ENCODE data around the gene NEDD8. TPM values are rescaled to one million over a fixed set of nuclear protein-coding genes. Genes with fewer than 3 reads are reported as not detected.

NEDD8 gene
- total and polyA plus RNA-seq, 2 experiments from 2014 or later: 130 to 418 TPM

DNA sequence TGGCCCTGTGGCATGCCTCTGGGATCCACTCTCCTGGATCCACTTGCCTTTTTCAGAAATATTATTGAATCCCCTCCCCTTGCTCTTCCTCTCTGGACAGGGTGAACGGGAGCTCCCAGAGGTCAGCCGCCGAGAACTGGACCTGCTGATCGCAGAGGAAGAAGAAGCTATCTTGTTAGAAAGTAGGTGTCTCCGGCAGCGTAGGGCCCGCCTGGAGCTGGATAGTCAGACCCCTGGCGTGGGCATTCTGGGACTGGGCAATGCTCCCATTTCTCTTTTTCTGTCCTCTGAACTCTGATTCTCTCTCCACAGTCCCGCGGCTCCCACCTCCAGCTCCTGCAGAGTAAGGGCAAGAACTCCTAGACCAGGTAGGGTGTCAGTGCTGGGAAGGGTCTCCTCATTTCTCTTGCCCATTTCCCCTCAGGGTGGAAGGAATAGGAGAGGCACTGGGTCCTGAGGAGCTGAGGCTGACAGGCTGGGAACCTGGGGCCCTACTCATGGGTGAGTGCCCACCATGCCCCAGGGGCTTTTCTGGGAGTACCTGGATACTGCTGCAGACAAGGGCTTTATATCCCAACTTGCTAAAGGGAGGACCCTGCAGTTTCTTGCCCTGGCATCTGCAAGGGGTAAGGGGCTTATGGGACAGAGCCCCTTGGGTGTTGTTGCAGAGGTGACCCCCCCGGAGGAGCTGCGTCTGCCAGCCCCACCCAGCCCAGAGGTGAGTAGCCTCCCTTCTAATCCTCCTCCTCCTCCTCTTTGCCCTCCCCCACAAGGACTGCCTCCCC, 54.9 kb downstream of the NEDD8 start:
- Mint-ChIP-seq H3K9me3 (no peaks in the 10 kb centered on the region), H3K4me1 (0 out of 3 replicates have a peak, but pooled peaks cover 2% of the 10 kb centered on the region), H3K27ac (no peak overlapping the region), H3K27me3 (ENCODE audit: insufficient read depth, low read depth, poor library complexity) (peaks cover 26% of the 10 kb centered on the region), H3K36me3 (ENCODE audit: low read depth) (peaks cover 53% of the 10 kb centered on the region), H3K4me3 (no peak overlapping the region)
- no peaks in the 10 kb centered on the region; the same call in 1 of the 2 replicates for H3K36me3 ChIP-seq (ENCODE audit: insufficient read depth)
- H3K4me1 ChIP-seq (ENCODE audit: insufficient read depth): 0 out of 2 replicates have a peak, but pooled peaks cover 3% of the 10 kb centered on the region
- H2AFZ ChIP-seq: no peak overlapping the region
- peaks cover 5% of the 10 kb centered on the region; the same call in 1 of the 2 replicates for H3F3A ChIP-seq (replicated peaks; ENCODE audit: low read depth)
- no peak overlapping the region for H3K4me3 ChIP-seq
- no peaks in the 10 kb centered on the region for H3K27me3 ChIP-seq (ENCODE audit: insufficient read depth)
- DNase-seq (ENCODE audit: low spot score) (no peak), ATAC-seq (no peak)
- TF ChIP-seq, protein P1, sequence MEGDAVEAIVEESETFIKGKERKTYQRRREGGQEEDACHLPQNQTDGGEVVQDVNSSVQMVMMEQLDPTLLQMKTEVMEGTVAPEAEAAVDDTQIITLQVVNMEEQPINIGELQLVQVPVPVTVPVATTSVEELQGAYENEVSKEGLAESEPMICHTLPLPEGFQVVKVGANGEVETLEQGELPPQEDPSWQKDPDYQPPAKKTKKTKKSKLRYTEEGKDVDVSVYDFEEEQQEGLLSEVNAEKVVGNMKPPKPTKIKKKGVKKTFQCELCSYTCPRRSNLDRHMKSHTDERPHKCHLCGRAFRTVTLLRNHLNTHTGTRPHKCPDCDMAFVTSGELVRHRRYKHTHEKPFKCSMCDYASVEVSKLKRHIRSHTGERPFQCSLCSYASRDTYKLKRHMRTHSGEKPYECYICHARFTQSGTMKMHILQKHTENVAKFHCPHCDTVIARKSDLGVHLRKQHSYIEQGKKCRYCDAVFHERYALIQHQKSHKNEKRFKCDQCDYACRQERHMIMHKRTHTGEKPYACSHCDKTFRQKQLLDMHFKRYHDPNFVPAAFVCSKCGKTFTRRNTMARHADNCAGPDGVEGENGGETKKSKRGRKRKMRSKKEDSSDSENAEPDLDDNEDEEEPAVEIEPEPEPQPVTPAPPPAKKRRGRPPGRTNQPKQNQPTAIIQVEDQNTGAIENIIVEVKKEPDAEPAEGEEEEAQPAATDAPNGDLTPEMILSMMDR (conservative IDR thresholded peaks at IDR 0.05; ENCODE audit: low read depth in 2 of 2): no peak
- no peak overlapping the region for H3K4me2 ChIP-seq
- no peaks in the 10 kb centered on the region; the same call in 1 of the 2 replicates for H4K20me1 ChIP-seq (replicated peaks; ENCODE audit: insufficient read depth)
- H3K79me2 ChIP-seq (replicated peaks; ENCODE audit: insufficient read depth): no peaks in the 10 kb centered on the region
- H3K27ac ChIP-seq (ENCODE audit: low read depth): no peak overlapping the region
- no peaks in the 10 kb centered on the region for H3K9me2 ChIP-seq (ENCODE audit: insufficient read depth)

DNA sequence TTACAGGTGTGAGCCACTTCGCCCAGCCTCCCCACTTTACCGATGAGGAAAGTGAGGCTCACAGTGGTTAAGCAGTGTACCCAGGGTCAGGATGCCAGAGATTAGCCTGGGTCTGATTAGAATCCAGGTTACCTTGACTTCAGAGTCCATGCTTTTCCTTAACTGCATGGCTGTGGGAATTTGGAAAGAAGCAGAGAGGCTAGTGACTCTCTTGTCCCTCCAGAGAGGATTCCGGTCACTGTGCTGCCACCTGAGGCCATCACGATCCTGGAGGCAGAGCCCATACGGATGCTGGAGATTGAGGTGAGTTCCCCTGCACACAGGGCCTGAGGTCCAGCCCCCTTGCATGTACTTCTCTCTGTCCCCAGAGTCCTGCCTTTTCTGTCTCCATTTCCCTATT, 55.6 kb downstream of the NEDD8 start:
- DNase-seq (ENCODE audit: low spot score) (no peak), ATAC-seq (no peak)
- Histone ChIP-seq H3K4me1 (ENCODE audit: insufficient read depth) (0 out of 2 replicates have a peak, but pooled peaks cover 3% of the 10 kb centered on the region), H3K27me3 (ENCODE audit: insufficient read depth) (no peaks in the 10 kb centered on the region), H2AFZ (no peak overlapping the region), H3K4me3 (no peak overlapping the region), H3K79me2 (replicated peaks; ENCODE audit: insufficient read depth) (no peaks in the 10 kb centered on the region), H3F3A (replicated peaks; ENCODE audit: low read depth) (peaks cover 7% of the 10 kb centered on the region; the same call in 1 of the 2 replicates), H3K36me3 (ENCODE audit: insufficient read depth) (no peaks in the 10 kb centered on the region; the same call in 1 of the 2 replicates), H3K4me2 (no peak overlapping the region), H3K9me2 (ENCODE audit: insufficient read depth) (no peaks in the 10 kb centered on the region), H4K20me1 (replicated peaks; ENCODE audit: insufficient read depth) (no peaks in the 10 kb centered on the region; the same call in 1 of the 2 replicates), H3K27ac (ENCODE audit: low read depth) (no peak overlapping the region)
- Mint-ChIP-seq H3K27ac (no peak overlapping the region), H3K4me3 (no peak overlapping the region), H3K4me1 (0 out of 3 replicates have a peak, but pooled peaks cover 2% of the 10 kb centered on the region), H3K9me3 (no peaks in the 10 kb centered on the region), H3K27me3 (ENCODE audit: insufficient read depth, low read depth, poor library complexity) (peaks cover 32% of the 10 kb centered on the region), H3K36me3 (ENCODE audit: low read depth) (peaks cover 48% of the 10 kb centered on the region)
- TF ChIP-seq, protein P2, sequence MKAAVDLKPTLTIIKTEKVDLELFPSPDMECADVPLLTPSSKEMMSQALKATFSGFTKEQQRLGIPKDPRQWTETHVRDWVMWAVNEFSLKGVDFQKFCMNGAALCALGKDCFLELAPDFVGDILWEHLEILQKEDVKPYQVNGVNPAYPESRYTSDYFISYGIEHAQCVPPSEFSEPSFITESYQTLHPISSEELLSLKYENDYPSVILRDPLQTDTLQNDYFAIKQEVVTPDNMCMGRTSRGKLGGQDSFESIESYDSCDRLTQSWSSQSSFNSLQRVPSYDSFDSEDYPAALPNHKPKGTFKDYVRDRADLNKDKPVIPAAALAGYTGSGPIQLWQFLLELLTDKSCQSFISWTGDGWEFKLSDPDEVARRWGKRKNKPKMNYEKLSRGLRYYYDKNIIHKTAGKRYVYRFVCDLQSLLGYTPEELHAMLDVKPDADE (IDR thresholded peaks at IDR 0.05): no peak
- no peak for TF ChIP-seq EZH2phosphoT487 (IDR thresholded peaks at IDR 0.05; ENCODE audit: unreplicated experiment)
- TF ChIP-seq, protein P3, sequence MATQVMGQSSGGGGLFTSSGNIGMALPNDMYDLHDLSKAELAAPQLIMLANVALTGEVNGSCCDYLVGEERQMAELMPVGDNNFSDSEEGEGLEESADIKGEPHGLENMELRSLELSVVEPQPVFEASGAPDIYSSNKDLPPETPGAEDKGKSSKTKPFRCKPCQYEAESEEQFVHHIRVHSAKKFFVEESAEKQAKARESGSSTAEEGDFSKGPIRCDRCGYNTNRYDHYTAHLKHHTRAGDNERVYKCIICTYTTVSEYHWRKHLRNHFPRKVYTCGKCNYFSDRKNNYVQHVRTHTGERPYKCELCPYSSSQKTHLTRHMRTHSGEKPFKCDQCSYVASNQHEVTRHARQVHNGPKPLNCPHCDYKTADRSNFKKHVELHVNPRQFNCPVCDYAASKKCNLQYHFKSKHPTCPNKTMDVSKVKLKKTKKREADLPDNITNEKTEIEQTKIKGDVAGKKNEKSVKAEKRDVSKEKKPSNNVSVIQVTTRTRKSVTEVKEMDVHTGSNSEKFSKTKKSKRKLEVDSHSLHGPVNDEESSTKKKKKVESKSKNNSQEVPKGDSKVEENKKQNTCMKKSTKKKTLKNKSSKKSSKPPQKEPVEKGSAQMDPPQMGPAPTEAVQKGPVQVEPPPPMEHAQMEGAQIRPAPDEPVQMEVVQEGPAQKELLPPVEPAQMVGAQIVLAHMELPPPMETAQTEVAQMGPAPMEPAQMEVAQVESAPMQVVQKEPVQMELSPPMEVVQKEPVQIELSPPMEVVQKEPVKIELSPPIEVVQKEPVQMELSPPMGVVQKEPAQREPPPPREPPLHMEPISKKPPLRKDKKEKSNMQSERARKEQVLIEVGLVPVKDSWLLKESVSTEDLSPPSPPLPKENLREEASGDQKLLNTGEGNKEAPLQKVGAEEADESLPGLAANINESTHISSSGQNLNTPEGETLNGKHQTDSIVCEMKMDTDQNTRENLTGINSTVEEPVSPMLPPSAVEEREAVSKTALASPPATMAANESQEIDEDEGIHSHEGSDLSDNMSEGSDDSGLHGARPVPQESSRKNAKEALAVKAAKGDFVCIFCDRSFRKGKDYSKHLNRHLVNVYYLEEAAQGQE (IDR thresholded peaks at IDR 0.05; ENCODE audit: unreplicated experiment): no peak
- TF ChIP-seq ZNF331 (CRISPR knock-in tag; IDR thresholded peaks at IDR 0.05; ENCODE audit: low read depth): no peak
- TF ChIP-seq ZNF114 (CRISPR knock-in tag; IDR thresholded peaks at IDR 0.05): no peak
- TF ChIP-seq STAT1 (IDR thresholded peaks at IDR 0.05; ENCODE audit: unreplicated experiment): no peak
- TF ChIP-seq EZH2 (IDR thresholded peaks at IDR 0.05; ENCODE audit: low read depth, unreplicated experiment): no peak
- TF ChIP-seq, protein P1 (conservative IDR thresholded peaks at IDR 0.05; ENCODE audit: low read depth in 2 of 2): no peak

Measured in GM23338 (cell line).